ENCODE data around the gene GPR146.
"Not testable (repeated sequence)": the region's sequence is repeated elsewhere in the genome, so short reads cannot be mapped to it uniquely, and the experiment has no call there.

Gene GPR146

DNA sequence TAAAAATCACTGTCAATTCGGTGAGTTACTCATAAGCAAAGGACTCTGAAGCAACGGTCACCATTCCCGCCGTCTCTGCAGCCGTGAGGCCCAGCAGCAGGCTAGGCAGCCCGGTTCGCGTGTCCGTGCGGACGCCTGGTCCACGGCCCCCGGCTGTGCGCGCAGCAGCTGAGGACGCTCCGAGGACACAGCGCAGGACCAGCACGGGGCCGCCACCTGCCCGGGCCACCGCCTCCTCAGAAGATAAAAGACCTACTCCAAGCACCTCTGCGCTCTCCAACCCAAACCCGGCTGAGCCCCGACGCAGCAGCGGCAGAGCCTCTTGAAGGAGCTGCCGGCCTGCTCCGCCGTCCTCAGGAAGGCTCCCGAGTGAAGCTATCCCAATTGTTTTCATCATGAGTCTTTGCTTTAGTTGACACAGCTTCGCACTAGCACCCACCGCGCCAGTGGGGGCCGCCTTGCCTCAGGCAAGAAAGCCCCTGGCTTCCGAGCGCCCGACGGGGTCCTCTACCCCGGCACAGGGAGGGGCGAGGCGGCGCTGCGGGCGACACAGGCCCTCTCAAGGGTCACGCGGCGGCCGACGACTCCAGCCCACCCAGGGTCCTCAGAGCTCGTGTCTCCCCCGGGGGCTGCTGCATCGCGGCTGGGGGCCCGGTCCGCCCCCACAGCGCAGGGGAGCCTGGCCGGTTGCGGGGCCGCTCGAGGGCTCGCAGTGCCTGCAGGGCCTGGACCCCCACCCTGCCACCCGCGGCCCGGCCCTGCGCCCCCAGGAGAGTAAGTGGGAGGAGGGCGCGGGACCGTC is 16.9 kb upstream of the GPR146 start:
- peak; percentile 31 for DNase-seq

GRCh38 chr7:1028044-1028770 is 16.1 kb upstream of the GPR146 start:
- DNase-seq = peak; percentile 83

DNA sequence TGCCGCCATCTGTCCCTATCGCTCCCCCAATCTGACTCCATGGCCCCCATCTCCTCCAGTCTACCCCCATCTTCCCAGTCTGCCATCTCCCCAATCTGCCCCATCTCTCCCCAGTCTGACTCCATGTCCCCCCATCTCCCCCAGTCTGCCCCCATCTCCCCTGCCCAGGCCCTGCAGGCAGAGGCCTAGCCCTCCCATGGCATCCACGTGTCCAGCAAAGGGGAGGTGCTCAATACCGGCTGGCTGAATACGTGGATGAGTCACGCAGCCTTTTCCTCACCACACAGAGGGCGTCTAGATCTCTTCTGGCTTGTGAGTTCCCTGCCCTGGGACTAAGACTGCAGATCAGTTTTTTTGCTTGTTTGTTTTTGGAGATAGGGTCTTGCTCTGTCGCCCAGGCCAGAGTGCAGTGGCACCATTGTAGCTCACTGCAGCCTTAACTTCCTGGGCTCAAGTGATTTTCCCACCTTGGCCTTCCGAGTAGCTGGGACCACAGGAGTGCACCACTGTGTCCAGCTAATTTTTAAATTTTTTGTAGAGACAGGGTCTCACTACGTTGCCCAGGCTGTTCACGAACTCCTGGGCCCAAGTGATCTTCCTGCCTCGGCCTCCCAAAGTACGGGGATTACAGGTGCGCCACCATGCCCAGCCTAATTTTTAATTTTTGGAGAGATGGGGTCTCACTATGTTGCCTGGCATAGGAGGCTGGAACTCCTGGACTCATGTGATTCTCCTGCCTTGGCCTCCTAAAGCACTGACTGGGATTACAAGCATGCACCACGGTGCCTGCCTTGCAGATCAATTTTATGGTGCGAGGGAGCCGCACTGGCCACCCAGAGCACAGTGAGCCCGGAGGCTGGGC is 15.3 kb upstream of the GPR146 start:
- peak; percentile 50 for DNase-seq

DNA sequence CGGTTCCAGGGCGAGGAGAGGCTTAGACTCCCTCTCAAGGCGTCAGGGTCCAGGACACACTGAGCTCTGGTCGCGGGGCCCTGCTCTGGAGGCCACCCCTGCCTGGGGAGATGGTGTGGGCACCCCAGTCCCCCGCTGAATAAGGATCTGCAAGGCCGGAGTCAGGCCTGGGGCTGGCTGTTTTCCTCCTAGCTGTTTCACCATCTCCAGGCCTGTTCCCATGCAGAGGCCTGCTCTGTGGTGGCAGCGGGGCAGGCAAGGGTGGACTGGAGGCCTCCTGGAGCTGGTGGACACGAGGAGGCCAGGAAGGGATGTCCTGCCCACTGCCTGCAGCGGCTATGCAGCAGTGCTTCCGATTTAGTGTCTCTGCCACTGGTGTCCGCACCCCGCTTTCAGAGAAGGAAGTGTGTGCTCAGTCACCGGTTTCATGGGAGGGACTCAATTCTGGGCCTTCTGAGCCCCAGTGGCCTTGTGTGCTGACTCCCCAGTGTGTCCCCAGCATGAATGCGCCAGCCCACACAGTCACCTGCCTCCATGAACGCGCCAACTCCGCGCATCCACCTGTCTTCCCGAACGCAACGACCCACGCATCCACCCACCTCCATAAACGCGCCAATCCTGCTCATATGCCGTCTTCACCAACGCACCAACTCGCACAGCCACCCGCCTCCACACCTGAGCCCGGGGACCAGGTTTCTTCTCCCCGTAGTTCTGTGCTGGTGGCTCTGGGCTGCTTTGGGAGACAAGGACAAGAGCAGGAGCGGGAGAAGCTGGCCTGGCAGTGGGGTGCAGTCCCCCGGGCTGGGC is 14.5 kb upstream of the GPR146 start:
- DNase-seq = no peak

DNA sequence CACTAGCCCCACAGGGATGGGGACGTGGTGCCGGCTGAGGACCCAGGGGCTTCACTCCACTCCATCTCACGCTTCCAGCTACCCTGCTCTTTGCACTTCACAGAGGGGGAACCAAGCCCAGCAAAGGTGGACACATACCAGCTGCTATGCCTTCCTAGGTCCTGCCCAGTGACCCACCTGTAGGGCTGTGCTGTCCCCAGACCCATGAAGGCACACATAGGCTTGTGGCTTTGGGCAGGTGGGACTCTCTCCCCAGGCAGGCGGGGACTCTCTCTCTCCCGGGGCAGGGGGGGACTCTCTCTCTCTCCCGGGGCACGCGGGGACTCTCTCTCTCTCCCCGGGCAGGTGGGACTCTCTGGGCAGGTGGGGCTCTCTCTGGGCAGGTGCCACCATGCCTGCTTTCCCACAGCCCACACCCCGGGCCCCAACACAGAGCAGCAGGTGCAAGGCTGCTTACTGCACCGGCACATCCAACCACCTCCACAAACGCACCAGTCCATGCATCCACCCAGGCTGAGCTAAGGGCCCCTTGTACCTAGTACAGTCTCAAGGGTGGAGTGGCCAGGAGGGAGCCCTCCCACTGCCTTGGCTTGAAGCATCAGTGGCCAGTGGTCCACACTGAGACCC is 13.8 kb upstream of the GPR146 start:
- DNase-seq = no peak

DNA sequence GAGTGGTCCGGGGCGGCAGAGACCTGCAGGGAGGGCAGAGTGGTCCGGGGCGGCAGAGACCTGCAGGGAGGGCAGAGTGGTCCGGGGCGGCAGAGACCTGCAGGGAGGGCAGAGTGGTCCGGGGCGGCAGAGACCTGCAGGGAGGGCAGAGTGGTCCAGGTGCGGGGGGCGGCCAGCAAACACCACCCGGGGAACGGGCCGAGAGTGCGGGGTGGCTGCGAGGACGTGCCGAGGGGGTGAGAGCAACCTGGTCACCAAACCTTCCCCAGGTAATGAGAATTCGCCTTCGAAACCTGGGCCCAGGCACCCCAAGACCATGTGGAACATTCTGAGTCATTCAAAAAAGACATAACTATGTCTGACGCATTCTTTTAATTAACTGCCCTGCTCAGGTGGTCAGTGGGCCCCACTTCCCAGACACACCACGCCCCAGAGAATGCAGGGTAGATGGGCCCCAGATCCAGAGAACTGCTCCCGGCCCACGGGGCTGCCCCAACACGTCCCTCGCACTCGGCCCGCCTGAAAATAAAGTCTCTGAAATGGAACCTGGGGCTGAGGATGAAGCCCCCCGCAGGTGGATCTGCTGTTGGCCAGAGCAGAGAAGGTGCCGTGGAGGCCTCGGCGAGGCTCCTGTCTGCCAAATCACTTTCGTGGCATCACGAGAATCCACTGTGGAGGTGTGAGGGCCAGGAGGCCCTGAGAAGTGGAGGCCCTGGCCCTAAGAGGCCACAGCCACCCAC is 12.5 kb upstream of the GPR146 start:
- DNase-seq = no peak

DNA sequence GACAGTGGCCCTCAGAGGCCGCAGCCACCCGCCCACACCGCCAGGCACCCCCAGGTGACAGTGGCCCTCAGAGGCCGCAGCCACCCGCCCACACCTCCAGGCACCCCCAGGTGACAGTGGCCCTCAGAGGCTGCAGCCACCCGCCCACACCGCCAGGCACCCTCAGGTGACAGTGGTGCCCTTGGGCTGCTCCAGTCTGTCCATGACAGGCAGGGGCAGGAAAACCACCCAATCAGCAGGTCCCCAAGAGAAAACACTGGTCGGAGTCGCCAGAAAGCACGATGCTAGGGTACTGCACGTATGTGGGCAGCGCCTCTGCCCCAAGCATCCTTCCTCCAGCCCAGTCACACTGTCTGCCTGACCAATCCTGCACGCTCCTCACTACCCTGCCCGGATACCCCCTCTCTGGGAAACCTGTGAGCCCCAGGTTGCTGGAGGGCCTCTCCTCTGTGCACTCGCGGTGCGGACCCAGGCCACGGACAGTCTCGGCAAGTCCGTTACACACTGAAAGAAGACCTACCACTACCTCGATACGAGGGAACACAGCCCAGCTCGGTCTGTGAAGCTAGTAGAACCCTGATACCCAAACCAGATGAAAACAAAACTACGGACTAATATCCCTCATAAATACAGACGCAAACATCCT is 11.7 kb upstream of the GPR146 start:
- DNase-seq = no peak

DNA sequence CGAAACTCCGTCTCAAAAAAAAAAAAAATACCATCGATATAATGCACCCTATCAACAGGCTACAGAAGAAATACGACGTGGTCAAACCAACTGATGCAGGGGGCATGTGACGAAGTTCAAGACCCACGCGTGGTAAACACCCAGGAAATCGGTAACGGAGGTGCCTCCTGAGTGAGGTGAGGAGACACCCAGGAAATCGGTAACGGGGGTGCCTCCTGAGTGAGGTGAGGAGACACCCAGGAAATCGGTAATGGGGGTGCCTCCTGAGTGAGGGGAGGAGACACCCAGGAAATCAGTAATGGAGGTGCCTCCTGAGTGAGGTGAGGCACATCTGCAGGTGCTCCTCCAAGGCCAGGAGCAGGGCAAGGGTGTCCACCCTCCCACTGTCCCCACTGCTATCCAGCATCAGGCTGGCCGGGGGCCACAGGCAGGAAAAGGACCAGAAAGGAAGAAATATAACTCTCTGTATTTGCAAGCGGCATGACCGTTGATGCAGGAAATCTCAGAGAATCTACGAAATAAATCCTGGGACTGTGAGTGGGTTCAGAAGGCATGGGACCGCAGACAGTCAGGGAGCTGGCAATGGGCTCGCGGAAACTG is 10.7 kb upstream of the GPR146 start:
- no peak for DNase-seq

- not testable (repeated sequence) for DNase-seq
These were observed 9.6 kb upstream of the GPR146 start for GRCh38 chr7:1034769-1035168.

DNA sequence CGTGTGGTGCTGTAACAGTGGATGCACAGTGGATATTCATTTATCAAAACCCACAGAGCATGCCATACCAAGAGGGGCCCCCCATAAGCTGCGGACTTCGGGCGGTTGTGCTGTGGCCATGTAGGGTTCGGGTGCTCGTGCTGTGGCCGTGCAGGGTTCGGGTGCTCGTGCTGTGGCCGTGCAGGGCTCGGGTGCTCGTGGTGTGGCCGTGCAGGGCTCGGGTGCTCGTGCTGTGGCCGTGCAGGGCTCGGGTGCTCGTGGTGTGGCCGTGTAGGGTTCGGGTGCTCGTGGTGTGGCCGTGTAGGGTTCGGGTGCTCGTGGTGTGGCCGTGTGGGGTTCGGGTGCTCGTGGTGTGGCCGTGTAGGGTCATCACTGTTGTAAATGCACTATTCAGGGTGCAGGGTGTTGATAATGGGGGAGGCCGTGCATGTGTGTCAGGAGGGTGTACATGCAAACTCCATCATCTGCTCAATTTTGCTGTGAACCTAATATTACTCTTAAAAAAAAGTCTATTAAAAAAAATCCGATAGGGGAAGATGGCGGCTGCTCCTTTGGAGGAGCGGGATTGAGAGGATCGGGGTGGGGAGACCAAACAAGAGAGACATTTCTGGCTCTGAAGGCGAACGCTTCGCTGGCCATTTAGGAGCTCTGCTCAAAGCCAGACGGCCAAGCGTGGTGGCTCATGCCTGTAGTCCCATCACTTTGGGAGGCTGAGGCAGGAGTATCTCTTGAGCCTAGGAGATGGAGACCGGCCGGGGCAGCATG is 8.0 kb upstream of the GPR146 start:
- DNase-seq = not testable (repeated sequence)

- DNase-seq = not testable (repeated sequence)
These were observed 4.1 kb upstream of the GPR146 start for GRCh38 chr7:1040233-1040632.

DNA sequence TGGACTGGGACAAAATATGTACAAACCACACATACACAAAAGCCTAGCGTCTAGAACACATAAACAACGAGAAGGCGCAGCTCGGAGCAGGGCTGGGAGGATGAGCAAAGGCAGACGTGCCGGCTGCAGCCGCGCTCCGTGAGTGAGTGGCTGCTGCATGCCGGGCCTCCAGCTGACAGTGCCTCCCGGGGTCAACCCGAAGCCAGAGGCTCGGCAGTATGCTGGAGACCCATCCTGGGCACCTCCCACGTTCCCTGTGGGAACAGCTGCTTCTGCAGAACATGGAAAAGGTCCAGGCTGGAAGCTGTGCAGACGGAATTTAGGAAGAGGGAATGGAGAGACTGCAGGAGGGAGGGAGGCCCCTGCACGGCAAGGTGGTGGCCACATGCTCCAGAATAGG is 3.6 kb upstream of the GPR146 start:
- peak; percentile 20 for DNase-seq

GRCh38 chr7:1041551-1042491 is 2.5 kb upstream of the GPR146 start:
- DNase-seq = no peak

DNA sequence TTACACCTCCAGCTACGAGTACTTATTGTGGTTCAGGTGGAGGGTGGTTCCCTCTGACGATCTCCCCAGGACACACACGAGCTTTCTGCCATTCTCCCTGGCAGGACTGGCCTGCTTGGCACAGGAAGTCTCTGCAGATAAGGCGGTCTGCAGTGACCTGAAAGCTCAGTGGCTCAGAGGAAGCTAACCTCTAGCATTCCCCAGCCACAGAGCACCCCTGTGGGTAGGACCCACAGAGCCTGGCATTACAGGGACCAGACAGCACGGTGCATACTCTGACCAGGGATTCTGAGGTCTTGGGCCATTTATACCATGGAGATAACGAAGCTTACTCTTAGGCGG is 1.9 kb upstream of the GPR146 start:
- no peak for DNase-seq

- DNase-seq = no peak
These were observed 676 bp upstream of the GPR146 start for GRCh38 chr7:1043552-1044188.

DNA sequence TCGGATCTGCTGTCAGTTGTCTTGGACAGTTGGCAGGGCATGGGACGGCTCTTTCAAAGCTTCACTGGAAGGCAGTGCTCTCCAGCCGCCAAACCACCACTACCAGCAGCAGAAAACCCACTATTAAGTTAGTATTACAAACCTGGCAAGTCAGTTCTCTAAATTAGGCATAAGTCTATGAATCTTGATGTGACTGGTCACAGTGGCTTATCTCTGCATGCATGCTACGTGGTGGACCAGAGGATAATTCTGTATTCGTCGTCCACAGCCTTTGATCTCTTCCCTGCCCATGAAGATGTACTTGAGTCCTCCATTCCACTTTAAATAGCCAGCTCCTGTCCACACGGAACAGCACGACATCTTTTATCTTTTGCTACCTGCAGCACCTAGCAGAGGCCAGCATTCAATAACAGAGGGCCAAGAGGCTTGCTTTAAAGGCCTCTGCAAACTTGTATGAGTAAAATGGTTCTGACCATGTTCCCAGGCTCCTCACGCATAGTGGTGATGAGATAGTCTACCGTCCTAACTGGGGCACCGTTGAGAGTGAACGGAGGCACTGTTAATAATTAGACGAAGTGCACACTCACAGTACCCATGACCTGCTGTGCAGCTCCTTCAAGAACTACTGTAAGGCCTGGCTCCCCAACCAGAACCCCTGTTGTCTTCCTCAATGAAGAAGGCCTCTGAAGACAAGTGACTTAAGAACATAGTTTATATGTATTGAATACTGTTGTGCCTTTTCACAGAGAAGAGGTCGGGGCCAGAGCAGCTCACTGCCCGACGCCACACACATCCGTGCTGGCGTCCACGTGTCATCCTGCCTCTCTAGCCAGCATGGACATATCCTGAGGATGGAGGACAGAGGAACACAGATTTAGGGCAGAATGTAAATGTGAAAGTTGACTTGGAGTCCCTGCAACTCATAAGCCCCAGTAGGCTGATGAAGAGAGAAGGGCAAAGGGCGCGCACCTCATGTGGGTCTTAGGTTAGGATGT is 1.0 kb downstream of the GPR146 start:
- DNase-seq = no peak

Measured in NCI-H345 (cell line).